ENCODE data around the gene CDCA4.

CDCA4 gene

GRCh38 chr14:104974665-104975390, 46.1 kb downstream of the CDCA4 start:
- H3K4me1 ChIP-seq (ENCODE audit: control insufficient read depth, insufficient read depth, low read length) = peaks cover 17% of the 10 kb centered on the region
- WGBS, 2 experiments = 94 to 95% methylated on average over 14 of the region's 14 CpGs
- H3K27me3 ChIP-seq (ENCODE audit: control insufficient read depth, insufficient read depth, low read length, poor library complexity, severe bottlenecking) = peaks cover 36% of the 10 kb centered on the region
- H3K4me3 ChIP-seq (ENCODE audit: insufficient read depth, low read depth, low read length) = no peak overlapping the region
- H3K9me3 ChIP-seq (ENCODE audit: control insufficient read depth, low read length) = no peaks in the 10 kb centered on the region
- no peaks in the 10 kb centered on the region for H3K36me3 ChIP-seq (ENCODE audit: control insufficient read depth, insufficient read depth, low read length)
- no peak overlapping the region for H3K27ac ChIP-seq (ENCODE audit: insufficient read depth, low read depth, low read length, poor library complexity, severe bottlenecking)

GRCh38 chr14:104974146-104974541, 46.7 kb downstream of the CDCA4 start:
- H3K27me3 ChIP-seq (ENCODE audit: control insufficient read depth, insufficient read depth, low read length, poor library complexity, severe bottlenecking) = peaks cover 29% of the 10 kb centered on the region
- no peak overlapping the region for H3K27ac ChIP-seq (ENCODE audit: insufficient read depth, low read depth, low read length, poor library complexity, severe bottlenecking)
- H3K36me3 ChIP-seq (ENCODE audit: control insufficient read depth, insufficient read depth, low read length) = no peaks in the 10 kb centered on the region
- no peaks in the 10 kb centered on the region for H3K9me3 ChIP-seq (ENCODE audit: control insufficient read depth, low read length)
- no peak overlapping the region for H3K4me3 ChIP-seq (ENCODE audit: insufficient read depth, low read depth, low read length)
- H3K4me1 ChIP-seq (ENCODE audit: control insufficient read depth, insufficient read depth, low read length) = peaks cover 17% of the 10 kb centered on the region
- 81 to 84% methylated on average over 13 of the region's 13 CpGs for WGBS, 2 experiments

GRCh38 chr14:104973385-104974145, 47.3 kb downstream of the CDCA4 start:
- Histone ChIP-seq H3K4me1 (ENCODE audit: control insufficient read depth, insufficient read depth, low read length) (peaks cover 19% of the 10 kb centered on the region), H3K9me3 (ENCODE audit: control insufficient read depth, low read length) (no peaks in the 10 kb centered on the region), H3K36me3 (ENCODE audit: control insufficient read depth, insufficient read depth, low read length) (no peaks in the 10 kb centered on the region), H3K27ac (ENCODE audit: insufficient read depth, low read depth, low read length, poor library complexity, severe bottlenecking) (no peak overlapping the region), H3K27me3 (ENCODE audit: control insufficient read depth, insufficient read depth, low read length, poor library complexity, severe bottlenecking) (peaks cover 24% of the 10 kb centered on the region), H3K4me3 (ENCODE audit: insufficient read depth, low read depth, low read length) (no peak overlapping the region)
- 53 to 58% methylated on average over 23 of the region's 23 CpGs for WGBS, 2 experiments

GRCh38 chr14:104973135-104973384, 47.8 kb downstream of the CDCA4 start:
- no peak overlapping the region for H3K4me3 ChIP-seq (ENCODE audit: insufficient read depth, low read depth, low read length)
- WGBS, 2 experiments = 64 to 70% methylated on average over 12 of the region's 12 CpGs
- H3K9me3 ChIP-seq (ENCODE audit: control insufficient read depth, low read length) = no peaks in the 10 kb centered on the region
- peaks cover 26% of the 10 kb centered on the region for H3K27me3 ChIP-seq (ENCODE audit: control insufficient read depth, insufficient read depth, low read length, poor library complexity, severe bottlenecking)
- H3K36me3 ChIP-seq (ENCODE audit: control insufficient read depth, insufficient read depth, low read length) = no peaks in the 10 kb centered on the region
- peaks cover 24% of the 10 kb centered on the region for H3K4me1 ChIP-seq (ENCODE audit: control insufficient read depth, insufficient read depth, low read length)
- no peak overlapping the region for H3K27ac ChIP-seq (ENCODE audit: insufficient read depth, low read depth, low read length, poor library complexity, severe bottlenecking)

GRCh38 chr14:104972301-104973134, 48.4 kb downstream of the CDCA4 start:
- no peak overlapping the region for H3K27ac ChIP-seq (ENCODE audit: insufficient read depth, low read depth, low read length, poor library complexity, severe bottlenecking)
- H3K36me3 ChIP-seq (ENCODE audit: control insufficient read depth, insufficient read depth, low read length) = no peaks in the 10 kb centered on the region
- H3K9me3 ChIP-seq (ENCODE audit: control insufficient read depth, low read length) = no peaks in the 10 kb centered on the region
- peaks cover 26% of the 10 kb centered on the region for H3K27me3 ChIP-seq (ENCODE audit: control insufficient read depth, insufficient read depth, low read length, poor library complexity, severe bottlenecking)
- no peak overlapping the region for H3K4me3 ChIP-seq (ENCODE audit: insufficient read depth, low read depth, low read length)
- H3K4me1 ChIP-seq (ENCODE audit: control insufficient read depth, insufficient read depth, low read length) = peaks cover 25% of the 10 kb centered on the region
- WGBS, 2 experiments = 87 to 88% methylated on average over 28 of the region's 28 CpGs

- 94 to 95% methylated on average over 12 of the region's 12 CpGs for WGBS, 2 experiments
- Histone ChIP-seq H3K4me3 (ENCODE audit: insufficient read depth, low read depth, low read length) (no peak overlapping the region), H3K4me1 (ENCODE audit: control insufficient read depth, insufficient read depth, low read length) (peaks cover 29% of the 10 kb centered on the region), H3K36me3 (ENCODE audit: control insufficient read depth, insufficient read depth, low read length) (no peaks in the 10 kb centered on the region), H3K9me3 (ENCODE audit: control insufficient read depth, low read length) (no peaks in the 10 kb centered on the region), H3K27me3 (ENCODE audit: control insufficient read depth, insufficient read depth, low read length, poor library complexity, severe bottlenecking) (peaks cover 25% of the 10 kb centered on the region), H3K27ac (ENCODE audit: insufficient read depth, low read depth, low read length, poor library complexity, severe bottlenecking) (no peak overlapping the region)
These were observed 49.2 kb downstream of the CDCA4 start for GRCh38 chr14:104971447-104972240.

GRCh38 chr14:104970231-104971068, 50.4 kb downstream of the CDCA4 start:
- Histone ChIP-seq H3K27me3 (ENCODE audit: control insufficient read depth, insufficient read depth, low read length, poor library complexity, severe bottlenecking) (peaks cover 19% of the 10 kb centered on the region), H3K36me3 (ENCODE audit: control insufficient read depth, insufficient read depth, low read length) (no peaks in the 10 kb centered on the region), H3K27ac (ENCODE audit: insufficient read depth, low read depth, low read length, poor library complexity, severe bottlenecking) (no peak overlapping the region), H3K4me1 (ENCODE audit: control insufficient read depth, insufficient read depth, low read length) (peaks cover 27% of the 10 kb centered on the region), H3K4me3 (ENCODE audit: insufficient read depth, low read depth, low read length) (no peak overlapping the region), H3K9me3 (ENCODE audit: control insufficient read depth, low read length) (no peaks in the 10 kb centered on the region)
- 72 to 74% methylated on average over 19 of the region's 19 CpGs for WGBS, 2 experiments

GRCh38 chr14:104969741-104970230, 51.1 kb downstream of the CDCA4 start:
- Histone ChIP-seq H3K9me3 (ENCODE audit: control insufficient read depth, low read length) (no peaks in the 10 kb centered on the region), H3K4me3 (ENCODE audit: insufficient read depth, low read depth, low read length) (no peak overlapping the region), H3K4me1 (ENCODE audit: control insufficient read depth, insufficient read depth, low read length) (peaks cover 27% of the 10 kb centered on the region), H3K27me3 (ENCODE audit: control insufficient read depth, insufficient read depth, low read length, poor library complexity, severe bottlenecking) (peaks cover 19% of the 10 kb centered on the region), H3K36me3 (ENCODE audit: control insufficient read depth, insufficient read depth, low read length) (no peaks in the 10 kb centered on the region), H3K27ac (ENCODE audit: insufficient read depth, low read depth, low read length, poor library complexity, severe bottlenecking) (no peak overlapping the region)
- 91 to 92% methylated on average over 10 of the region's 10 CpGs for WGBS, 2 experiments
